IgD-negative memory B cell (primary cell): Measurements from ENCODE around the gene TAF11L10. TPM values are rescaled to one million over a fixed set of nuclear protein-coding genes. Genes with fewer than 3 reads are reported as not detected.
"Not testable (repeated sequence)": the region's sequence is repeated elsewhere in the genome, so short reads cannot be mapped to it uniquely, and the experiment has no call there.

Experiments
- H3K27ac Mint-ChIP-seq, 3 donors: one replicate each; pipeline ENCODE4 v1.8.0; 2020 to 2022; ENCODE audit warnings: mild to moderate bottlenecking in 3 of 3, mixed read lengths in 3 of 3, moderate library complexity in 1 of 3
- H3K27me3 Mint-ChIP-seq: one replicate; pipeline ENCODE4 v1.8.0; 2021; ENCODE audit warnings: mixed read lengths
- H3K36me3 Mint-ChIP-seq: one replicate; pipeline ENCODE4 v1.8.0; 2020; ENCODE audit warnings: mild to moderate bottlenecking, mixed read lengths
- H3K4me1 Mint-ChIP-seq, 3 donors: one replicate each; pipeline ENCODE4 v1.8.0; 2020 to 2022; ENCODE audit warnings: mixed read lengths in 3 of 3, mild to moderate bottlenecking in 1 of 3
- H3K4me3 Mint-ChIP-seq, 4 donors: one replicate each; pipeline ENCODE4 v1.8.0; 2020 to 2022; ENCODE audit warnings: mild to moderate bottlenecking in 4 of 4, mixed read lengths in 4 of 4, moderate library complexity in 3 of 4
- H3K9me3 Mint-ChIP-seq, 3 donors: one replicate each; pipeline ENCODE4 v1.8.0; 2020 to 2021; ENCODE audit warnings: mixed read lengths in 3 of 3, mild to moderate bottlenecking in 1 of 3
- polyA plus RNA-seq: library from polyadenylated mRNA; unstranded; fragments of 300-500 nt; fragmentation: Illumina TruSeq; gene quantifications from one replicate; pipeline ENCODE4 v1.2.3, GENCODE V29; 2021

The TAF11L10 gene
- polyA plus RNA-seq, result not detected

DNA sequence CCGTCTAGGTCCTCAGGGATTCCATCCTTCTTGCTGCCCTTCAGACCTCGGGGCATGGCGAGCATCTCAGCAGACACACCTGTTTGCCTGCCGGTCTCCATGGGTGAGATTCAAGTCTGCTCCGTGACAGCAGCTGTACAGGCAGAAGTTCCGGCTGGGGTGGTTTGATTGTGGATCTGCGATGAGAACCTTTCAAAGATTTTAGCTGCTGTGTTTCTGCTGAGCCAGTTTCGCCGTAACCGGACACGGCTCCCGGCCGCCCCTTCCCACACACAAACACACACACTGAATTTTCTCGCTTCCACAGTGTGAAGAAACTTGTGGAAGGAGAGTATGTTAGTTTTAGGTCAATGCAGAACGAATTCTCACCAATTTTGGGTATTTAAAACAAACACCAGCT lies at the start of gene TAF11L10:
TSS of gene TAF11L10 (minus strand) at position 101 of the 400 bp plus-strand sequence.
- H3K4me3 Mint-ChIP-seq, H3K27me3 Mint-ChIP-seq, H3K4me1 Mint-ChIP-seq, H3K36me3 Mint-ChIP-seq, H3K27ac Mint-ChIP-seq, H3K9me3 Mint-ChIP-seq: not testable (repeated sequence)

DNA sequence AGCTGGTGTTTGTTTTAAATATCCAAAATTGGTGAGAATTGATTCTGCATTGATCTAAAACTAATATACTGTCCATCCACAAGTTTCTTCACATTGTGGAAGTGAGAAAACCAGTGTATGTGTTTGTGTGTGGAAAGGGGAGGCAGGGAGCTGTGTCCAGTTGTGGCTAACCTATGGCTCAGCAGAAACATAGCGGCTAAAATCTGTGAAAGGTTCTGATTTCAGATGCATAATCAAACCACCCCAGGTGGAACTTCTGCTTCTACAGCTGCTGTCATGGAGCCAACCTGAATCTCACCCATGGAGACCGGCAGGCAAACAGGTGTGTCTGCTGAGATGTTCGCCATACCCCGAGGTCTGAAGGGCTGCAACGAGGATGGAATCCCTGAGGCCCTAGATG lies 36.5 kb upstream of the TAF11L10 start, which contains the start of gene TAF11L14:
TSS of gene TAF11L14 (plus strand) at position 301 of the 400 bp plus-strand sequence.
- H3K9me3 Mint-ChIP-seq, result peaks cover 0 to 5% (median 0%) of the 10 kb centered on the region in 3 donors
- H3K27ac Mint-ChIP-seq, result no peak within 1 kb of the TSS
- H3K36me3 Mint-ChIP-seq, result no peaks in the 10 kb centered on the region
- no peaks in the 10 kb centered on the region for H3K27me3 Mint-ChIP-seq
- H3K4me3 Mint-ChIP-seq, result no peak within 1 kb of the TSS
- peaks cover 0 to 1% (median 0%) of the 10 kb centered on the region in 3 donors for H3K4me1 Mint-ChIP-seq

DNA sequence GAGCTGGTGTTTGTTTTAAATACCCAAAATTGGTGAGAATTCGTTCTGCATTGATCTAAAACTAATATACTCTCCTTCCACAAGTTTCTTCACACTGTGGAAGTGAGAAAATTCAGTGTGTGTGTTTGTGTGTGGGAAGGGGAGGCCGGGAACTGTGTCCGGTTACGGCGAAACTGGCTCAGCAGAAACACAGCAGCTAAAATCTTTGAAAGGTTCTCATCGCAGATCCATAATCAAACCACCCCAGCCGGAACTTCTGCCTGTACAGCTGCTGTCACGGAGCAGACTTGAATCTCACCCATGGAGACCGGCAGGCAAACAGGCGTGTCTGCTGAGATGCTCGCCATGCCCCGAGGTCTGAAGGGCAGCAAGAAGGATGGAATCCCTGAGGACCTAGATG lies 34.2 kb upstream of the TAF11L10 start, which contains the start of gene TAF11L13:
TSS of gene TAF11L13 (plus strand) at position 301 of the 400 bp plus-strand sequence.
- H3K4me1 Mint-ChIP-seq, H3K4me3 Mint-ChIP-seq, H3K9me3 Mint-ChIP-seq: not testable (repeated sequence)

DNA sequence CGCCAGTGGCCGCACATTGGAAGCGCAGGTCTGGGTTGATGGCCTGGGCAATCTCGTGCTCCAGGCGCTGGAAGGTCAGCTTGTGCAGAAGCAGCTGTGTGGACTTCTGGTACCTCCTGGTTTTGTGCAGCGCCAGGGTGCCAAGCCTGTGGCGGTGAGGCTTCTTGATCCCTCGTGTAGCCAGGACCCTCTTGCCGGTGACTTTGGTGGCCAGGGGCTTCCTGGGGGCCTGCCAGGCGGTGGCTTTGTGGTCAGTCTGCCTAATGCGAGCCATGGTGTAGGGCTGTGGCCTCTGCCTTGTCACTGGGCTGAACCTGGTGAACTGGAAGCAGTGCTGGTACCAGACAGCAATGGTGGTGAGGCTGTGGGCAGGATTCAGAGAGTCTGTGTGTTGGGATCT lies 28.1 kb upstream of the TAF11L10 start:
- Mint-ChIP-seq H3K4me1 (no peaks in the 10 kb centered on the region), H3K9me3 (peaks cover 0 to 5% (median 0%) of the 10 kb centered on the region in 3 donors), H3K4me3 (no peak overlapping the region), H3K27ac (no peak overlapping the region), H3K27me3 (no peaks in the 10 kb centered on the region), H3K36me3 (no peaks in the 10 kb centered on the region)

More for the DNA sequence above, 34.2 kb upstream of the TAF11L10 start, which contains the start of gene TAF11L13:
- not testable (repeated sequence) for H3K27ac Mint-ChIP-seq, H3K36me3 Mint-ChIP-seq, H3K27me3 Mint-ChIP-seq

DNA sequence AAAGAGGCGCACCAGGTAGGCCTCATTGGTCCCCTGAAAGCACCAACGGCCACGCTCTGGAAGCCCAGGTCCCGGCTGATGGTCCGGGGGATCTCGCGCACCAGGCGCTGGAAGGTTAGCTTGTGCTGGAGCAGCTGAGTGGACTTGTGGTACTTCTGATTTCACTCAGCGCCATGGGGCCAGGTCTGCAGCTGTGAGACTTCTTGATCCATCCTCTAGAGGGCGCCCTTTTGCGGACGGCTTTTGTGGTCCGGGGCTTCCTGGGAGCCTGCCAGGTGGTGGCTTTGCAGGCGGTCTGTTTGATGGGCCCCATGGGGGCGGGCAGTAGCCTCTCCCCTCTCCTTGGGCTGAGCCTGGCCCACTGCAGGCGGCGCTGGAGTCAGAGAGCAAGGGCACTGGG lies 23.0 kb upstream of the TAF11L10 start:
- no peaks in the 10 kb centered on the region for H3K36me3 Mint-ChIP-seq
- H3K4me1 Mint-ChIP-seq, result no peaks in the 10 kb centered on the region
- H3K27ac Mint-ChIP-seq, result no peak overlapping the region
- H3K27me3 Mint-ChIP-seq, result no peaks in the 10 kb centered on the region
- peaks cover 0 to 5% (median 0%) of the 10 kb centered on the region in 3 donors for H3K9me3 Mint-ChIP-seq
- H3K4me3 Mint-ChIP-seq, result no peak overlapping the region

DNA sequence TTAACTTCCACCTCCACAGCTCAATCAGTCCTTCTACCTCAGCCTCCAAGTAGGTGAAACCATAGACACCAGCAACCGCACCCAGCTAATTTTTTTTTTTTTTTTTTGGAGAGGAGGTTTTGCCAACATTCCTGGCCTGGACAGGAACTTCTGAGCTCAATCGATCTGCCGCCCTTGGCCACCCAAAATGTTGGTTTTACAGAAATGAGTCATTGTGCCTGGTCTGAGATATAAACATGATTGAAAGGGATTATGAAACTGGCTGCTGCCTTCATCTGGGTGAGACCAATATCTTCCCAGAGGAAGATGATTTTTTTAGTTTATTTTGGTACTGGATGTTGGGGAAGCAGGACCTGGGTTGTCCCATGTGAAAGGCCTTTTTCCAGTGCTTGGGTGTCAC lies 21.7 kb upstream of the TAF11L10 start:
- H3K27me3 Mint-ChIP-seq, result no peaks in the 10 kb centered on the region
- no peaks in the 10 kb centered on the region for H3K4me1 Mint-ChIP-seq
- H3K36me3 Mint-ChIP-seq, result no peaks in the 10 kb centered on the region
- H3K9me3 Mint-ChIP-seq, result peaks cover 0 to 5% (median 0%) of the 10 kb centered on the region in 3 donors
- no peak overlapping the region for H3K27ac Mint-ChIP-seq
- no peak overlapping the region for H3K4me3 Mint-ChIP-seq

DNA sequence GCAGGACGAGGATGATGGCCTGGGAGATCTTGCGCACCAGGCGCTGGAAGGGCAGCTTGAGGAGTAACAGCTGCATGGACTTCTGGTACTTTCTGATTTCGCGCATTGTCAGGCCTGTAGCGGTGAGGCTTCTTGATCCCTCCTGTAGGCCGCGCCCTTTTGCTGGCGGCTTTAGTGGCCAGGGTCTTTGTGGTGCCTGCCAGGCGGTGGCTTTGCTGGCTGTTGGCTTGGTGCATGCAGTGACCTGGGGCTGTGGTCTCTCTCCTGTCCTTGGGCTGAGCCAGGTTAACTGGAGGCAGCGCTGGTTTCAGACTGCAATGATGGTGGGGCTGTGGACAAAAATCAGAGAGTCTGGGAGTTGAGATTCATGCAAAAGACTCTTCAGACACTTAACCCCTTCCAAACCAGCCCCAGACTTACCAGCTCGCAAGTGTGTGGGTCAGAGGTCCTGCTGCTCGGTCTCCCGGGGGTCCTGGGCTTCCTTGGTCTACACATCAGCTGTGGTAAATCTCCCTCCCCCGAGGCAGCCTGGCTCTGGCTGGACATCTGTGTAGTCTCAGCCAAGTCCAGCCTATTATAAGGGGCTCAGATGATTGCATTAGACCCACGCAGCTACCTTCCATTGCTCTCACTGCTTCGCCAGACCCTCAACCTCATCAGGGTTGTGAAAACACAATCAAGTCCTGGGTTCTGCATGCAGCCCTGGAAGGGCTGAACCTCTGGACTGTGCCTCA lies 17.4 kb upstream of the TAF11L10 start:
- Mint-ChIP-seq H3K27me3 (no peaks in the 10 kb centered on the region), H3K27ac (no peak overlapping the region)

DNA sequence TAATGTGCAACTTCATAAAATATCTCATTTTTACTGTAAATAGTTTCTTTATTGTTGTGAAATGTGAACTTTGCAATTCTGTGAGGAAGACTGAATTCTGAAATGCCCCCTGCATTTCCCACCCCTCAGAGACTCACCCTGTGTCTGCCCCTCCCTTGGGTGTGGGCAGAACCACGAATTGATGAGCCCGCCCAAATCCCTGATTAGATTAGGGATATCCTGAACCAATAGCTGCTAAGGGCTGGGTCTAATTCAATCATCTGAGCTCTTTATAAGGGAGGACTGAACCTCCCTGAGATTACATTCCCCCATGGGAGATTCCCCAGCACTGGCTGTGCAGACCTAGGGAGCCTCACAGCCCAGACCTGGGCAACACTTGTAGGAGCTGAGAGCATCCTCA lies 12.5 kb upstream of the TAF11L10 start, which contains the start of gene TAF11L12:
TSS of gene TAF11L12 (plus strand) at position 301 of the 400 bp plus-strand sequence.
- H3K4me1 Mint-ChIP-seq, H3K9me3 Mint-ChIP-seq, H3K27ac Mint-ChIP-seq, H3K36me3 Mint-ChIP-seq, H3K27me3 Mint-ChIP-seq, H3K4me3 Mint-ChIP-seq: not testable (repeated sequence)

More for the DNA sequence above, 17.4 kb upstream of the TAF11L10 start:
- Mint-ChIP-seq H3K4me1 (no peaks in the 10 kb centered on the region), H3K9me3 (peaks cover 0 to 1% (median 0%) of the 10 kb centered on the region in 3 donors), H3K4me3 (no peak overlapping the region), H3K36me3 (no peaks in the 10 kb centered on the region)

DNA sequence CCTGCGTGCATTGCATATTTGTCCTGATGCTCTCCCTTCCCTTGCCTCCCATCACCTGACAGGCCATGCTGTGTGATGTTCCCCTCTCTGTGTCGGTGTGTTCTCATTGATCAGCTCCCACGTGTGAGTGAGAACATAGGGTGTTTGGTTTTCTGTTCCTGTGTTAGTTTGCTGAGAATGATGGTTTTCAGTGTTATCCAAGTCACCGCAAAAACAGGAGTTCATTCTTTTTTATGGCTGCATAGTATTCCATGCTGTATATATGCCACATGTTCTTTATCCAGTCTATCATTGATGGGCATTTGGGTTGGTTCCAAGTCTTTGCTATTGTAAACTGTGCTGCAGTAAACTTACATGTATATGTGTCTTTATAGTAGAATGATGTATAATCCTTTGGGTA lies 9.8 kb upstream of the TAF11L10 start:
- H3K4me1 Mint-ChIP-seq, H3K27me3 Mint-ChIP-seq, H3K9me3 Mint-ChIP-seq, H3K36me3 Mint-ChIP-seq, H3K4me3 Mint-ChIP-seq, H3K27ac Mint-ChIP-seq: not testable (repeated sequence)

DNA sequence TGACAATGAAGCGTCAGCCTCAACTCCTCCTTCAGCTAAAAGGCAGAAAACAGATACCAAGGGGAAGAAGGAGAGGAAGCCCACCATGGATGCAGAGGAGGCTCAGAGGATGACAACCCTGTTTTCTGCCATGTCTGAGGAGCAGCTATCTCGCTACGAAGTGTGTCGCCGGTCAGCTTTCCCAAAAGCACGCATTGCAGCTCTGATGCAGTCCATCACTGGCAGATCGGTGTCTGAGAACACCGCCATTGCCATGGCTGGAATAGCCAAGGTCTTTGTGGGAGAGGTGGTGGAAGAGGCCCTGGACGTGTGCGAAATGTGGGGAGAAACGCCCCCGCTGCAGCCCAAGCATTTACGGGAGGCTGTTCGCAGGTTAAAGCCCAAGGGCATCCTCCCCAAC lies 7.3 kb upstream of the TAF11L10 start:
- Mint-ChIP-seq H3K9me3 (peaks cover 0 to 2% (median 0%) of the 10 kb centered on the region in 3 donors), H3K36me3 (no peaks in the 10 kb centered on the region), H3K27ac (no peak overlapping the region), H3K4me1 (peaks cover 0 to 1% (median 0%) of the 10 kb centered on the region in 3 donors), H3K4me3 (no peak overlapping the region), H3K27me3 (no peaks in the 10 kb centered on the region)

DNA sequence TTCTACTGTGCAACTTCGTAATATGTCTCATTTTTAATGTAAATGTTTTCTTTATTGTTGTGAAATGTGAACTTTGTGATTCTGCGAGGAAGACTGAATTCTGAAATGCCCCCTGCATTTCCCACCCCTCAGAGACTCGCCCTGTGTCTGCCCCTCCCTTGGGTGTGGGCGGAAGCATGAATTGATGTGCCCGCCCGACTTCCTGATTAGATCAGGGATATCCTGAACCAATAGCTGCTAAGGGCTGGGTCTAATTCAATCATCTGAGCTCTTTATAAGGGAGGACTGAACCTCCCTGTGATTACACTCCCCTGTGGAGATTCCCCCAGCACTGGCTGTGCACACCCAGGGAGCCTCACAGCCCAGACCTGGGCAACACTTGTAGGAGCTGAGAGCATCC lies 6.3 kb upstream of the TAF11L10 start, which contains the start of gene TAF11L11:
TSS of gene TAF11L11 (plus strand) at position 304 of the 400 bp plus-strand sequence.
- H3K4me3 Mint-ChIP-seq, H3K27me3 Mint-ChIP-seq, H3K36me3 Mint-ChIP-seq, H3K27ac Mint-ChIP-seq, H3K4me1 Mint-ChIP-seq, H3K9me3 Mint-ChIP-seq: not testable (repeated sequence)

DNA sequence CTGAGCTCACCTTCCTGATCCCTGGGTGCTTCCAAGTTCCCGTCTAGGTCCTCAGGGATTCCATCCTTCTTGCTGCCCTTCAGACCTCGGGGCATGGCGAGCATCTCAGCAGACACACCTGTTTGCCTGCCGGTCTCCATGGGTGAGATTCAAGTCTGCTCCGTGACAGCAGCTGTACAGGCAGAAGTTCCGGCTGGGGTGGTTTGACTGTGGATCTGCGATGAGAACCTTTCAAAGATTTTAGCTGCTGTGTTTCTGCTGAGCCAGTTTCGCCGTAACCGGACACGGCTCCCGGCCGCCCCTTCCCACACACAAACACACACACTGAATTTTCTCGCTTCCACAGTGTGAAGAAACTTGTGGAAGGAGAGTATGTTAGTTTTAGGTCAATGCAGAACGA lies 3.4 kb downstream of the TAF11L10 start, which contains the start of gene TAF11L9:
TSS of gene TAF11L9 (minus strand) at position 140 of the 400 bp plus-strand sequence.
- H3K4me1 Mint-ChIP-seq, H3K9me3 Mint-ChIP-seq, H3K4me3 Mint-ChIP-seq: not testable (repeated sequence)

DNA sequence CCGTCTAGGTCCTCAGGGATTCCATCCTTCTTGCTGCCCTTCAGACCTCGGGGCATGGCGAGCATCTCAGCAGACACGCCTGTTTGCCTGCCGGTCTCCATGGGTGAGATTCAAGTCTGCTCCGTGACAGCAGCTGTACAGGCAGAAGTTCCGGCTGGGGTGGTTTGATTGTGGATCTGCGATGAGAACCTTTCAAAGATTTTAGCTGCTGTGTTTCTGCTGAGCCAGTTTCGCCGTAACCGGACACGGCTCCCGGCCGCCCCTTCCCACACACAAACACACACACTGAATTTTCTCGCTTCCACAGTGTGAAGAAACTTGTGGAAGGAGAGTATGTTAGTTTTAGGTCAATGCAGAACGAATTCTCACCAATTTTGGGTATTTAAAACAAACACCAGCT lies 6.8 kb downstream of the TAF11L10 start, which contains the start of gene TAF11L8:
TSS of gene TAF11L8 (minus strand) at position 101 of the 400 bp plus-strand sequence.
- H3K36me3 Mint-ChIP-seq, H3K27ac Mint-ChIP-seq, H3K27me3 Mint-ChIP-seq, H3K4me3 Mint-ChIP-seq, H3K4me1 Mint-ChIP-seq, H3K9me3 Mint-ChIP-seq: not testable (repeated sequence)

More for the DNA sequence above, 3.4 kb downstream of the TAF11L10 start, which contains the start of gene TAF11L9:
- H3K27ac Mint-ChIP-seq, H3K27me3 Mint-ChIP-seq, H3K36me3 Mint-ChIP-seq: not testable (repeated sequence)

DNA sequence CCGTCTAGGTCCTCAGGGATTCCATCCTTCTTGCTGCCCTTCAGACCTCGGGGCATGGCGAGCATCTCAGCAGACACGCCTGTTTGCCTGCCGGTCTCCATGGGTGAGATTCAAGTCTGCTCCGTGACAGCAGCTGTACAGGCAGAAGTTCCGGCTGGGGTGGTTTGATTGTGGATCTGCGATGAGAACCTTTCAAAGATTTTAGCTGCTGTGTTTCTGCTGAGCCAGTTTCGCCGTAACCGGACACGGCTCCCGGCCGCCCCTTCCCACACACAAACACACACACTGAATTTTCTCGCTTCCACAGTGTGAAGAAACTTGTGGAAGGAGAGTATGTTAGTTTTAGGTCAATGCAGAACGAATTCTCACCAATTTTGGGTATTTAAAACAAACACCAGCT lies 12.0 kb downstream of the TAF11L10 start, which contains the start of gene TAF11L7:
TSS of gene TAF11L7 (minus strand) at position 101 of the 400 bp plus-strand sequence.
- H3K4me1 Mint-ChIP-seq, H3K27ac Mint-ChIP-seq, H3K27me3 Mint-ChIP-seq, H3K9me3 Mint-ChIP-seq, H3K36me3 Mint-ChIP-seq, H3K4me3 Mint-ChIP-seq: not testable (repeated sequence)
